GM13977 (cell line): ENCODE measurements around the gene RB1.

Source experiments
- DNase-seq: peaks from one replicate; pipeline ENCODE4 v3.0.0; 2012; ENCODE audit warnings: low spot score
- CTCF ChIP-seq: IDR thresholded peaks from 2 replicates; pipeline ENCODE4 v1.5.1; 2012; ENCODE audit warnings: mild to moderate bottlenecking, control low read depth; ENCODE audit not compliant: insufficient read depth; ENCODE audit errors: extremely low read depth, missing control alignments
- in situ Hi-C: fragments of 300-500 bp; cut with MboI; formaldehyde crosslinking; loops from one replicate; pipeline ENCODE4 v1.12.0; 2022; ENCODE audit warnings: low sequenced_read_pairs, low pct_unique_long_range_greater_than_20kb, mixed read lengths, inconsistent platforms; ENCODE audit not compliant: unreplicated experiment

The RB1 gene

GRCh38 chr13:48401480-48401879 is 97.9 kb downstream of the RB1 start:
- no peak for TF ChIP-seq CTCF
- in situ Hi-C loops: loop anchor here (5.0 kb wide), 1 partner anchor 176 kb away; no protein-coding TSS in a partner anchor
- DNase-seq: no peak

GRCh38 chr13:48402325-48402932 is 98.9 kb downstream of the RB1 start:
- TF ChIP-seq CTCF: no peak
- in situ Hi-C loops: loop anchor here (5.0 kb wide), 1 partner anchor 175 kb away; no protein-coding TSS in a partner anchor
- no peak for DNase-seq

- peak; percentile 23 for DNase-seq
- no peak for TF ChIP-seq CTCF
- in situ Hi-C loops: loop anchor here (5.0 kb wide), 1 partner anchor 174 kb away; no protein-coding TSS in a partner anchor
Measured at GRCh38 chr13:48403151-48403631, 99.6 kb downstream of the RB1 start.

GRCh38 chr13:48403913-48404312 is 100.4 kb downstream of the RB1 start:
- in situ Hi-C loops: loop anchor here (5.0 kb wide), 1 partner anchor 173 kb away; no protein-coding TSS in a partner anchor
- TF ChIP-seq CTCF: no peak
- no peak for DNase-seq

GRCh38 chr13:48404952-48405351 is 101.4 kb downstream of the RB1 start:
- no peak for TF ChIP-seq CTCF
- no peak for DNase-seq
- in situ Hi-C loops: loop anchor here (5.0 kb wide), 1 partner anchor 172 kb away; no protein-coding TSS in a partner anchor

- TF ChIP-seq CTCF: no peak
- in situ Hi-C loops: no loop called here
- DNase-seq: no peak
Measured at GRCh38 chr13:48405875-48406274, 102.3 kb downstream of the RB1 start.
